HG02642 (cell line): Measurements from ENCODE around the gene TRPT1.

Source experiments
- ATAC-seq: cut with Tn5 transposase; IDR thresholded peaks from one replicate; pipeline ENCODE4 v1.9.1; 2021; ENCODE audit warnings: mild to moderate bottlenecking; ENCODE audit not compliant: unreplicated experiment, poor library complexity

TRPT1 gene

GRCh38 chr11:64246621-64246870 lies 20.6 kb upstream of the TRPT1 start:
- ATAC-seq = peak; percentile 10

GRCh38 chr11:64245797-64246620 lies 20.0 kb upstream of the TRPT1 start:
- ATAC-seq = no peak

- no peak for ATAC-seq
These were observed 19.4 kb upstream of the TRPT1 start for GRCh38 chr11:64245401-64245796.

- no peak for ATAC-seq
These were observed 19.0 kb upstream of the TRPT1 start for GRCh38 chr11:64244966-64245365.

GRCh38 chr11:64244107-64244506 lies 18.1 kb upstream of the TRPT1 start:
- no peak for ATAC-seq

GRCh38 chr11:64243236-64243854 lies 17.4 kb upstream of the TRPT1 start:
- ATAC-seq = no peak

- peak; percentile 11 for ATAC-seq
These were observed 15.7 kb upstream of the TRPT1 start for GRCh38 chr11:64241491-64242374.

- ATAC-seq = peak; percentile 73
These were observed 15.2 kb upstream of the TRPT1 start for GRCh38 chr11:64241241-64241490.

GRCh38 chr11:64240435-64241240 lies 14.7 kb upstream of the TRPT1 start, which contains the start of gene FKBP2:
FKBP2 (plus strand) TSS chr11:64241095; CDS start chr11:64242388, 1,293 bp downstream.
- peak; percentile 56 for ATAC-seq

- ATAC-seq = no peak
These were observed 13.9 kb upstream of the TRPT1 start for GRCh38 chr11:64239662-64240434.

- ATAC-seq = no peak
These were observed 13.0 kb upstream of the TRPT1 start for GRCh38 chr11:64238999-64239398.

GRCh38 chr11:64238076-64238475 lies 12.1 kb upstream of the TRPT1 start:
- ATAC-seq = no peak

GRCh38 chr11:64237484-64237951 lies 11.5 kb upstream of the TRPT1 start:
- no peak for ATAC-seq

- ATAC-seq = no peak
These were observed 9.6 kb upstream of the TRPT1 start for GRCh38 chr11:64235437-64236161.

- ATAC-seq = peak; percentile 35
These were observed 8.8 kb upstream of the TRPT1 start for GRCh38 chr11:64234647-64235379.

- ATAC-seq = peak; percentile 40
These were observed 8.1 kb upstream of the TRPT1 start, which contains the start of gene VEGFB for GRCh38 chr11:64233913-64234586. VEGFB (plus strand) TSS chr11:64234584; CDS start chr11:64234834, 250 bp downstream.

- no peak for ATAC-seq
These were observed 7.0 kb upstream of the TRPT1 start for GRCh38 chr11:64232967-64233315.
